ENCODE measurements around the gene PSMD9.
A peak's percentile ranks its signal among the peaks of the same experiment; 100 is the strongest.
"Not testable (repeated sequence)": the region's sequence is repeated elsewhere in the genome, so short reads cannot be mapped to it uniquely, and the experiment has no call there.

The PSMD9 gene

DNA sequence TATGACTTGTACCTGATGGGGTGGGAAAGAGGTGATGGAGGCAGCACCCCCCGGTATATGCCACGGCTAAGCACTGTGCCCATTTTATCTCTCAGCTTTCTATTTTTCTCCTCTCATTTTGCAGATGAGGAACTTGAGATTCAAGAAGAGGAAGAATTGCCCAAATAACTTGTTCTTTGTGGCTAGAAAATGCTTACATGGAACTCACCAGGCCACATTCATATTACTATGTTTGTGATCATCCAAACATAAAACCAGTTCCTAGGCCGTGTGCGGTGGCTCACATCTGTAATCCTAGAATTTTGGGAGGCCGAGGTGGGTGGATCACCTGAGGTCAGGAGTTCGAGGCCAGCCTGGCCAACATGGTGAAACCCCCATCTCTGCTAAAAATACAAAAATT is 14.5 kb upstream of the PSMD9 start:
- no peak for DNase-seq

DNA sequence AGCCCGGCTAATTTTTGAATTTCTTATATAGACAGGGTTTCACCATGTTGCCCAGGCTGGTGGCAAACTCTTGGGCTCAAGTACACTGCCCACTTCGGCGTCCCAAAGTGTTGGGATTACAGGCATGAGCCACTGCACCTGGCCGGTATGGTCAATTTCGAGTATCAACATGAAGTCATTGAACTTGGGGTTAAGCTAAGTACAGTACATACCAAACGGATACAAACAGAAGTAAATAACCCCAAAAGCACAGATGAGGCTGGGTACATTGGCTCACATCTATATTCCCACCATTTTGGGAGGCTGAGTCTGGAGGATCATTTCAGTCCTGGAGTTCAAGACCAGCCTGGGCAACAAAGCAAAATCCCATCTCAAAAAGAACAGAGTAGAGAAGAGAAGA is 13.0 kb upstream of the PSMD9 start:
- no peak for DNase-seq

DNA sequence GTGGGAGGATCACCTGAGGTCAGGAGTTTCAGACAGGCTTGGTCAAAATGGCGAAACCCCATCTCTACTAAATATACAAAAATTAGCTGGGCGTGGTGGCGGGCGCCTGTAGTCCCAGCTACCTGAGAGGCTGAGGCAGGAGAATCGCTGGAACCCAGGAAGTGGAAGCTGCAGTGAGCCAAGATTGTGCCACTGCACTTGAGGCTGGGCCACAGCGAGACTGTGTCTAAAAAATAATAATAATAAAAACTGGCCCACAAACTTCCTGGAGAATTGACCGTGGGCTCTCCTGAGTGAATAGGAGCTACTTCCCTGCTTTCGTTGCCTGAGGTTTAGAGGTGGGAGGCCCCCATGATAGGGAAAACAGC is 12.5 kb upstream of the PSMD9 start:
- DNase-seq: not testable (repeated sequence)

DNA sequence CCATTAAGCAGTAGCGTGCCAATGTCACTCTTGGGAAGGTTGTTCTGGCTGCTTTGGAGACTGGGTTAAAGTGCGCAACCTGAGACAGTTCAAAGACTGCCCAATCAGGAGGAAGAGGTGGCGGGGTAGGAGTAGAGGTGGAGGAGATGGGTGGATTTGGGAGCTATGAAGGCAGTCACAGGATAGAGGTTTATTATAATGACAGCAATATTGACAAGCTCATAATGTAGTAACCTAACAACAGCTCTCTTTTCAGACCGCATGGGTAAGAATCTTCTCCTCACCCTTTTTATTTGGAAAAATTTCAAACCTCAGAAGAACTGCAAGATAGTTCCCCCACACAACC is 5.3 kb upstream of the PSMD9 start:
- no peak for DNase-seq

DNA sequence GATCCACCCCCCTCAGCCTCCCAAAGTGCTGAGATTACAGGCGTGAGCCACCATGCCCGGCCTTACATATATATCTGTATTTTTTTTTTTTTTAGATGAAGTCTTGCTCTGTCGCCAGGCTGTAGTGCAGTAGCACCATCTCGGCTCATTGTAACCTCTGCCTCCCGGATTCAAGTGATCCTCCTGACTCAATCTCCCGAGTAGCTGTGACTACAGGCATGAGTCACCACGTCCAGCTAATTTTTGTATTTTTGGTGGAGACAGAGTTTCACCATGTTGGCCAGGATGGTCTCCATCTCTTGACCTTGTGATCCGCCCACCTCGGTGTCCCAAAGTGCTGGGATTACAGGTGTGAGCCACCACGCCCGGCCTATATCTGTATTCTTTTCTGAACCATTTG is 3.5 kb upstream of the PSMD9 start:
- not testable (repeated sequence) for DNase-seq

DNA sequence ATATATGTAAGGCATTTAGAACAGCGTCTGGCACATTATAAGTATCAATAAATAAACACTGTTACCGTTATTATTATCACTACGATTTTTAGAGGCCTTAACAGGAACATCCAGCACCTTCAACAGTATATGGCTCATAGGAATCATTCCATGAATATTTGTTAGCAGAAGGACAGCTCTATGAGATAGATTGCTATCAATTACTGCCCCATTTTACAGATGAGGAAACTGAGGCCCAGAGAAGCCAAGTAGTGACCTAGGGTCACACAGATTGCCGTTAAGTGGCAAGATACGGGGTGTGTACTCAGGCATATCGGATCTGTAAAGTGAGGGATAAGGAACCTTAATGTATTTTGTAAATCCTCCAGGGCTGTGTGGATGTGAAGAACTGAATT is 510 bp upstream of the PSMD9 start:
- DNase-seq: no peak

DNA sequence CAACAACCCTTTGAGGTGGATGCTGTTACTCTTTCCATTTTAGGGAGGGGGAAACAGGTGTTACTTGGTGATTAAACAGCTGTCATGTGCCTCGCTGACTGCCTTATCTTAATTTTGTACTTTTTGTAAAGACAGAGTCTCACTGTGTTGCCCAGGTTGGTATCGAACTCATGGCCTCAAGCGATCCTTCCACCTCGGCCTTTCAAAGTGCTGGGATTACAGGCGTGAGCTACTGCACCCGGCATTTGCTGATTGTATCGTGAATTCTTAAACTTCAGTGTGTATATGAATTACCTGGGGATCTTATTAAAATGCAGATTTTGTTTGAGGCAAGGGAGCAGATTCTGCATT is 659 bp downstream of the PSMD9 start:
- no peak for DNase-seq

DNA sequence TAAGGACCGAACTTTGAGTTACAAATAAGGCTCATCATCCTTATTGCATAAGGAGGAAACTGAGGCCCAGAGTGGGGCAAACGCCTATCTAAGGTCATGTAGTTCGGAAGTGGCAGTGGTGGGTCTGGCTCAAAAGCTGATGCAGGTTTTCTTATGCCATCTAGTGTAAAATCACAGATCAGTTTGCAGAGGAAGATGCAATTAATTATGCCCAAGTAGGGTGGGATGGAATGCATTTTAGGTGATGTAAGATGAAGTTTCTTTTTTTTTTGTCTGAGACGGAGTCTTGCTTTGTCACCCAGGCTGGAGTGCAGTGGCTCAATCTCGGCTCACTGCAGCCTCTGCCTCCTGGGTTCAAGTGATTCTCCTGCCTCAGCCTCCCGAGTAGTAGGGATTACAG is 1.1 kb downstream of the PSMD9 start:
- DNase-seq: not testable (repeated sequence)

DNA sequence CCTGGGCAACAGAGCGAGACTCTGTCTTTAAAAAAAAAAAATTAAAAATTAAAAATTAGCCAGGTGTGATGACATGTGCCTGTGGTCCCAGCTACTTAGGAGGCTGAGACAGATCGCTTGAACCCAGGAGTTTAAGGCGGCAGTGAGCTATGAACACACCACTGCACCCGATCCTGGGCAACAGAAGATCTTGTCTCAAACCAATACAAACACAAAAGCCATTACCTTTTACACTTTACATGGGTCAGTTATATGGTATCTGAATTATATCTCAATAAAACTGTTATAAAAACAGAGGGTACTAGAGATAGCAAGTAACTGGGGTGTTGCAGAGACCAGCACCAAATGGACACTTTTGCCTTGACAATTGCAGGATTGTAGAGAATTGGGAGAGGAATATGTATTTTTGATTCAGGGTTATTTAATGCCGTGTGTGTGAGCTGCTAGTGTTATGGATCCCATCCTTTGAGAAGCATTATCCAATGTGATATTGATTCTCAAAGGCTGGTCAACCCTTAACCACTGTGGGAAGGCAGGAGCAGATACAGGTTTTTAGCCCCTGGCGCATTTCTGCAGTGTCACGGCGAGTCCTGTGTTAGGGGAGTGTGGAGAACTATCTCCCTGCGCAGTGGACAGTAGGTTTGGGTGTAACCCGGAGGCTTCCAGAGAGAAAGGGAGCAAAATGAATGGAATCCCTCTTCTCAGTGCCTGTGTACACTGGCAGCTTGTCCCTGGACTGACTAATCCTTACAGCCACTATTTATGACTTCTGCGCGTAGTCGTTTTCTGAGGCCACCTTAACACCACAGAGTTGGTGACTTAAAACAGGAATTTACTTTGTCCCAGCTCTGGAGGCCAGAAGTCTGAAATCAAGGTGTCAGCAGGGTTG is 4.3 kb downstream of the PSMD9 start:
- DNase-seq: no peak

DNA sequence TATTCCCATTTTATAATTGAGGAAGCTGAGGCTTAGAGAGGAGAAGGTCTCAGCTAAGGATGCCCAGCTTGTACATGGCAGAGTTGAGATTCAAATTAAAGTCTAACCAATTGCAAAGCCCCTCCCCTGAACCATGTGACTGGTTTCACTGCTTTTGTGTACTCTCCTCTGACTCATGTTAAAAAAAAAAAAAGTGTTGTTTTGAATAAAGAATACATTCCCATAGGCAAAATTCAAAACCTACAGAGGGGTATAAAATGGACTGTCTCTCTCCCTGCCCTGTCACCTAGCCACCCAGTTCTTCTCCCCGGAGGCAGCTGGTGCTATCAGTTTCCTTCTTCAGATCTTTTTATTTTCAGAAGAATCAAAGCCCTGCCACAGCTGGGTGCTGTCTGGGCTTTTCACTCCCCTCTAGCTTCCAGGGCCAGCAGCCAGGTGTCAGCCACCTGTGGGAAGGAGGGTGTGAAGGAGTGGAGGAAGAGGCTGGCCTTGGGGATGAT is 5.4 kb downstream of the PSMD9 start:
- DNase-seq: no peak

DNA sequence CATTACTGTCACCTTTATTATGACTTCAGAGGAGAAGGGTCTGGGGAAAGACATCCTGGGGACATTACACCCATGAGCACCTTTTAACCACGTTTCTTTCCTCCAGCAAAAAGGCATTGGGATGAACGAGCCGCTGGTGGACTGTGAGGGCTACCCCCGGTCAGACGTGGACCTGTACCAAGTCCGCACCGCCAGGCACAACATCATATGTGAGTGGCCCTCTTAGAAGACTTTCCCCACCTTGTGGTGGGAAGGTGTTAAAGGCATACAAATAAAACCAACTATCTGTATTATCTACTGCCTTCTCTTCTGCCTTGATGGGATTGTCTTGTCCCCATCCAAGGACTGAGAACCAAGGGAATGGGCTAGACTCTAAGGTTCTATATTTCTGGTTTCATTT is 6.0 kb downstream of the PSMD9 start:
- DNase-seq: no peak

DNA sequence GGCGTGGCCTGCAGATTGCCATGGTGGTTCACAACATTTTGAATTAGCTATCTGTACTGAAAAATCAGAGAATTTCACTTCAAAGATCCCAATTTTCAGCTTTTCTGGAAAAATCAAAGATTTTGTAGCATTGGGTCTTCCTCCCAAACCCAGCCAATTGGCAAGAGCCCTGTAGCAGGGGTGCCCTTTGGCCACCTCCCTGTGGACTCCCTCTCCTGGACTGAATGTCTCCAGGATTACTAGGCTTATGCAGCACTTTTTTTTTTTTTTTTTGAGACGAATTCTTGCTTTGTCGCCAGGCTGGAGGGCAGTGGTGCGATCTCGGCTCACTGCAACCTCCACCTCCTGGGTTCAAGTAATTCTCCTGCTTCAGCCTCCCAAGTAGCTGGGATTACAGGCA is 9.7 kb downstream of the PSMD9 start:
- DNase-seq: no peak

DNA sequence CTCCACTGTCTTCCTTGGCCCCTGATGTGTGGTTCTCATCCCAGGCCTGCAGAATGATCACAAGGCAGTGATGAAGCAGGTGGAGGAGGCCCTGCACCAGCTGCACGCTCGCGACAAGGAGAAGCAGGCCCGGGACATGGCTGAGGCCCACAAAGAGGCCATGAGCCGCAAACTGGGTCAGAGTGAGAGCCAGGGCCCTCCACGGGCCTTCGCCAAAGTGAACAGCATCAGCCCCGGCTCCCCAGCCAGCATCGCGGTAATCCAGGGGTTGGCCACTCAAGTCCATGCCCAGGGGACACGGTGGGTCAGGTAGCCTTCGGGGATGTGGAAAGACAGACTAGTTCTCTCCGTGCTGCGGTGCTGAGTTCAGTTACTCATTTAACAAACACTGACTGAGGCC is 11.0 kb downstream of the PSMD9 start:
- no peak for DNase-seq

DNA sequence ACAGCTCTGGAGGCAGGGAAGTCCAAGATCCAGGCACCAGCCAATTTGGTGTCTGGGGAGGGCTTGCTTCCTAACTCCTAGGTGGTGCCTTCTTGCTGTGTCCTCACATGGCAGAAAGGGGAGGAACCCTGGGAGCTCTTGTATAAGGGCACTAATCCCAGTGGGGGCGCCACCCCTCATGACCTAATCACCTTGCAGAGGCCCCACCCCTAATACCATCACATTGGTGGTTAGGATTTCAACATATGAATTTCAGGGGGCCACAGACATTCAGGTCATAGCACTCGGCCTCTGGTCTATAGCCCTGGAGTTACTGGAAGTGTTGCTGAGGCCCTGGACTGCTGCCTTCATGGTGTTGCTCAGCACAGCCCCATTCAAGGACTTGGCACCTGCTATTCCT is 14.6 kb downstream of the PSMD9 start:
- no peak for DNase-seq

DNA sequence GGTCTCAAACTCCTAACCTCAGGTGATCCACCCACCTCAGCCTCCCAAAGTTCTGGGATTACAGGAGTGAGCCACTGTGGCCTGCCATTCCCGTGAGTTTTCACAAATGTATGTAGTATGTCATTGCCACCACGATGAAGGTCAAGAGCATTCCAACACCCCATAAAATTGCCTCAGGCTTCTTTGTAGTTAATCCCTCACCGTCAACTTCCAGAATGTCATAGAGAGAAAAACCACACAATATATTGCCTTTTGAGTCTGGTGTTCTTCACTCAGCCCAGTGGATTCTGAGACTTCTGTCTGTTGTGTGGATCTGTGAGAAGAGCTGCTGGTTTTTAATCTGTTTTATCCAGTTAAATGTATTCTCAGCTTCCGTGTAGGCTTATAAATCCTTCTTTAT is 17.2 kb downstream of the PSMD9 start:
- no peak for DNase-seq

DNA sequence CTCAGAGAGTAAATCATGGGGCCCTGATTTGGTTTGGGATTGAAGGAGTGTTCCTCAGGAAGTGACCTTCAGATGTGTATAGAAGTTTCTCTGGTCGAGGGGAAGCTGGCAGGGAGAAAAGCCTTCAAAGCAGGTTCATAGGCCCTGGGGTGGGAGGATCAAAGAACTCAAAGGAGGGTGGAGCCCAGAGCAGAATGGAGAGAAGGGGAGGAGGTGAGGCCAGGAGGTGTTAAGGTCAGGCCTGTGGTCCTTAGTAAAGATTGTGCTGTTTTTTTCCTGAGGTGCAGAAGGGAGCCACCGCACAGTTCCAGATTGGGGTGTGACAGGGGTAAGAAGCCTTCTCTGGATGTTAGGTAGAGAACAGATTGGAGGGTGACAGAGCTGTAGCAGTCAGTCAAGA is 20.1 kb downstream of the PSMD9 start:
- DNase-seq: no peak

DNA sequence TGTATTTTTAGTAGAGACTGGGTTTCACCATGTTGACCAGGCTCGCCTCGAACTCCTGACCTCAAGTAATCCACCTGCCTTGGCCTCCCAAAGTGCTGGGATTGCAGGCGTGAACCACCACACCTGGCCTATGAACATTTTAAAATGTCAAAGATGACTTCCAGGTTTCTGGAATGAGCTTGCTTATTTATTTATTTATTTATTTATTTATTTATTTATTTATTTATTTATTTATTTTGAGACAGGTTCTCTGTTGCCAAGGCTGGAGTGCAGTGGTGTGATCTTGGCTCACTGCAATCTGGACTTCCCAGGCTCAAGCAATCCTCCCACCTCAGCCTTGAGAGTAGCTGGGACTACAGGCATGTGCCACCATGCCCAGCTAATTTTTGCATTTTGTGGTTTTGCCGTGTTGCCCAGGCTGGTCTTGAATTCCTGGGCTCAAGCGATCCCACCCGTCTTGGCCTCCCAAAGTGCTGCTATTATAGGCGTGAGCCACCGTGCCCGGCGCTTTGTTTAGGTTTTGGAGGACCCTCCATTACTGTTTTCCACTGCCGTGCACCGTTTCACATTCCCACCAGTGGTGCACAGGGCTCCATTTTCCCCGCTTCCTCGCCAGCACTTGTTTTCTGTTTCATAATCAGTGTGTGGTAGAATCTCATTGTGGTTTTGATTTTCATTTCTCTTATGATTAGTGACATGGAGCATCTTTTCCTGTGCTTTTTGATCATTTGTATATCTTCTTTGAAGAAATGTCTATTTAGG is 23.4 kb downstream of the PSMD9 start:
- no peak for DNase-seq

DNA sequence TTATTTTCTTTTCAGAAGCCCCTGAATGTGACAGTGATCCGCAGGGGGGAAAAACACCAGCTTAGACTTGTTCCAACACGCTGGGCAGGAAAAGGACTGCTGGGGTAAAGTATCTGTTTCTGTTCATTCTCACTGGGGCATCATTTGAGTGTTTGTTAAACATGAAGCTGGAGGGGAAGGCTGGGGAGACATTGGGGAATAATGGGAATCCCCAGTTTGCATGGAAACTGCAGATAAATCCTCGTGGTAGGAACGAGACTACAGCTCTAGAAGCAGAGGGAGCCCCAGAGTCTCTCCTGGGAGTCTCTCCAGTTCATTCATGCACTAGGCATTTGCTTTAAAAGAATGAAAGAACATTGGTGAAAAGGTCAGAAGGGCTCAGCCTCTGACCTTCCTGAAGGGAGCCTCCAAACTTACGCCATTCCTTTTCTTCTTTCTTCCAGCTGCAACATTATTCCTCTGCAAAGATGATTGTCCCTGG is 27.3 kb downstream of the PSMD9 start:
- DNase-seq: no peak

DNA sequence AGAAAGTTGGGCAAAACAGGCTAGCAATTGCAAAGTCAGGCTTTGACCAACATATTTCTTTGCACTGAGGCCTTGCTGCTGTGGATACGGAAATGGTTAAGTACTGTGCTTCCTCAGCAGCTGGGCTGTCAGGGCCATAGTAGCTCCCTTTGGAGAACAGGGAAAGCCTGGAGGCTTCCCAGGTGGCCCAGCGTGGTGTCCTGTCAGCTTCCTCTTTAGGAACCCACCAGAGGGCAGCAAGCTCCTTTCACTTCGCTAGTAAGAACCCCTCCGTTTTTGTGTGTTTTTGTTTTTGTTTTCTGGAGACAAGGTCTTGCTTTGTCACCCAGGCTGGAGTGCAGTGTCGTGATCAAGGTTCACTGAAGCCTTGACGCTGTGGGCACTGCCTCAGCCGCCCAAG is 28.1 kb downstream of the PSMD9 start:
- DNase-seq: peak; percentile 28

DNA sequence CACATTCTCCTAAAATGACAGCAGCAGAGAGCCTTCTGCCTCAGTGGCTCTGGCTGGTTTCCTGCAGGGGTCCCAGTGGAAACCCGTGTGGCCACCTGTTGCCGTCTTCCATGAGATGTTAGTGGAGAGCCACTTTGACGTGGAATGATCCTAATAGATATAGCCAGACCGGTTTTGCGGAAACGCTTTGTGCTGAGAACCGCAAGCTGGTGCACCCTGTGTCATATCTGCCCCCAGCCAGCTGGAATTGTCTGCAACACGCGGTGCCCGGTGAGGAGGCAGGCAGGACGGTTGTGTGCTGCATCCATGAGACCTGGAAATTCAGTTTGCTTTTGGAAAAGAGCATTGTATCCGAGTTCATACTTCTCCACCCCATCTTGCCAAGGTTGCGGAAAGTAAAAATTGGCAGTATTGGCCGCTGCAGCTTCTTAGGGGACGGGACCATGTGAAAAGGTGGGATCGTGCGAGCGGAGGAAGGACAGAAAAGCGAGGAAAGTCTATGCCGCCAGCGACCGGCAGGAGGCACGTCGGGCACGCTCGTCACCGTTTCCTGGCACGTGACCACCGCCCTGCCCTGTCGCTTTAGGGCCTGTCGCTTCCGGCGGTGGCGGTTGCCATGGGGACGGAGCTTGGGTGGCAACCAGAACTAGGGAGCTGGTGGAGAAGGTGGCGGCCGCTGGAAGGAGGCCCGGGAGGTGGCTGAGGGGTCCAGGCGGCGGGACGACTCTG is 29.5 kb downstream of the PSMD9 start, which contains the start of gene CFAP251:
CFAP251 (plus strand) TSS at position 643 of the 729 bp plus-strand sequence. CDS start 2,714 bp downstream, outside the sequence.
- DNase-seq: peak; percentile 94

DNA sequence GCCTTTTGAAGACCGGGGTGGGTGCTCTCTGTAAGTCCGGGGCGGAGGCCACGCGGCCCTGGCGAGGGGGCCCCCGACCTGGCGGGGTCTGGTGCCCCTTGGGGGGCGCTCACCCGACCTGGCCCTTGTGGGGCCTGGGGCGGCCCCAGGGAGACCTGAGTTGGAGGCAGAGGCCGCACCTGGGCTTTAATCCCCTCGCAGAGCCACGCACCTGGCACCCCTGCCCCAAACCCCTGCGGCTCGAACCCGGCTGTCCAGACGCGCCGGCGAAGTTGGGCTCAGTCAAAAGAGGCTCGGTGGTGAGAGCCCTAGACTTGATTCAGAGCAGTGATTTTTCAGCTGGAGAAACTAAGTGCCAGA is 30.1 kb downstream of the PSMD9 start:
- no peak for DNase-seq

DNA sequence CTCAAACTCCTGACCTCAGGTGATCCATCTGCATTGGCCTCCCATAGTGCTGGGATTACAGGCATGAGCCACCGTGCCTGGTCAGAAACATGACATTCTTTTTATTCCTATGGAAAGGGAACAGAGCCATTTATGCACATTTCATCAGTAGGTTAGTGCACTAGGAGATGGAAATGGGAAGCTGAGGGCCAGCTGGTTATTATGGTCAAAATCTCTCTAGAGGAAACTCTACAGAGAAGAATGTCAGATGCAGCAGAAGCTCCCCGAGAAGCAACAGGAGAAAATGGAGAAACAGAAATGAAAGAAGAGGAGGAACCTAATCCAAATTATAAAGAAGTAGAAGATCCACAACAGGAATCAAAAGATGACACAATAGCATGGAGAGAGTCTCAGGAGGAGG is 32.5 kb downstream of the PSMD9 start:
- no peak for DNase-seq

DNA sequence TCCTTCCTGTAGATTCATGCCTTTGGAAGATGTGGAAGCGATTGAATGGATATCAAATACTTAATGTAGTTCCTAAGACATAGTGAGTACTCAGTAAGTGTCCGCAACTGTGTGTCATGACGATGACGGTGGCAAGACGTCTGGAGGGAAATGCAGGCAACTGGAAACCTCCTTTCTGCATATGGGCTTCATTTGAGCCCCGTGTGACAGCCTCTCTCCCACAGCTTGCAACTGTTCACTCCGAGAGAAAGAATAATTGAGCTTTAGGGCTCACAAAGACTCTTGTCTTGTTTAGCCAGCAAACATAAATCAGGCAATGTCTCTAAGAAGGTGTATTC is 36.7 kb downstream of the PSMD9 start:
- DNase-seq: peak; percentile 28

Data from retina (tissue), 1 donor.